Liver (tissue), 9 donors: Measurements from ENCODE around the gene BHLHE40. TPM values are rescaled to one million over a fixed set of nuclear protein-coding genes. Genes with fewer than 3 reads are reported as not detected.

Experiments
- DNase-seq: peaks from one replicate; pipeline ENCODE4 v3.0.0-alpha.2; 2017; ENCODE audit warnings: low spot score
- H3K27ac ChIP-seq, 2 donors: one replicate each; pipeline ENCODE4 v1.7.0; 2013; ENCODE audit warnings: inconsistent platforms in 2 of 2, low read length in 2 of 2, control low read depth in 1 of 2, low read depth in 1 of 2, mild to moderate bottlenecking in 1 of 2
- H3K27me3 ChIP-seq, 4 donors: one replicate each; pipeline versions ENCODE4 v1.6.1 to v1.7.0; 2013; ENCODE audit warnings: low read length in 3 of 4, inconsistent platforms in 1 of 4, mild to moderate bottlenecking in 1 of 4, moderate library complexity in 1 of 4; ENCODE audit not compliant: control insufficient read depth in 4 of 4, insufficient read depth in 4 of 4
- H3K36me3 ChIP-seq, 4 donors: one replicate each; pipeline versions ENCODE4 v1.6.1 to v1.7.0; 2013; ENCODE audit warnings: low read length in 3 of 4, mild to moderate bottlenecking in 3 of 4, low read depth in 1 of 4, moderate library complexity in 1 of 4; ENCODE audit not compliant: control insufficient read depth in 4 of 4, insufficient read depth in 3 of 4
- H3K4me1 ChIP-seq, 4 donors: one replicate each; pipeline versions ENCODE4 v1.6.1 to v1.7.0; 2013; ENCODE audit warnings: low read length in 3 of 4, mild to moderate bottlenecking in 3 of 4, moderate library complexity in 1 of 4; ENCODE audit not compliant: control insufficient read depth in 4 of 4, insufficient read depth in 4 of 4
- H3K4me3 ChIP-seq, 3 donors: one replicate each; pipeline versions ENCODE4 v1.6.1 to v1.7.0; 2013; ENCODE audit warnings: low read length in 3 of 3, control low read depth in 1 of 3, low read depth in 1 of 3, mild to moderate bottlenecking in 1 of 3
- H3K9ac ChIP-seq, 2 donors: one replicate each; pipeline ENCODE4 v1.7.0; 2013; ENCODE audit warnings: low read length in 2 of 2, mild to moderate bottlenecking in 2 of 2, moderate library complexity in 2 of 2, control low read depth in 1 of 2, low read depth in 1 of 2
- H3K9me3 ChIP-seq, 4 donors: one replicate each; pipeline versions ENCODE4 v1.6.1 to v1.7.0; 2013; ENCODE audit warnings: low read length in 3 of 4; ENCODE audit not compliant: control insufficient read depth in 4 of 4
- EGR1 ChIP-seq, 2 donors: IDR thresholded peaks; 2 replicates each; pipeline ENCODE4 v1.6.1; 2016 to 2018; ENCODE audit warnings: antibody characterized with exemption in 2 of 2, low read depth in 2 of 2
- FOXA1 ChIP-seq: IDR thresholded peaks from 2 replicates; pipeline ENCODE4 v1.6.1; 2016; ENCODE audit warnings: antibody characterized with exemption
- FOXA2 ChIP-seq: IDR thresholded peaks from 2 replicates; pipeline ENCODE4 v1.6.1; 2016; ENCODE audit warnings: antibody characterized with exemption
- GABPA ChIP-seq, 2 donors: IDR thresholded peaks in 1 of 2; conservative IDR thresholded peaks in 1 of 2; 2 replicates each; pipeline ENCODE4 v1.6.1; 2016; ENCODE audit warnings: antibody characterized with exemption in 2 of 2, mild to moderate bottlenecking in 1 of 2, moderate library complexity in 1 of 2
- JUND ChIP-seq, 2 donors: IDR thresholded peaks; 2 replicates each; pipeline ENCODE4 v1.6.1; 2016; ENCODE audit warnings: antibody characterized with exemption in 2 of 2
- MAX ChIP-seq: IDR thresholded peaks from 2 replicates; pipeline ENCODE4 v1.6.1; 2016; ENCODE audit warnings: antibody characterized with exemption
- NR2F2 ChIP-seq: IDR thresholded peaks from 2 replicates; pipeline ENCODE4 v1.6.1; 2016; ENCODE audit warnings: antibody characterized with exemption
- RAD21 ChIP-seq, 2 donors: IDR thresholded peaks; 2 replicates each; pipeline ENCODE4 v1.6.1; 2016; ENCODE audit warnings: antibody characterized with exemption in 2 of 2, mild to moderate bottlenecking in 2 of 2
- SP1 ChIP-seq: IDR thresholded peaks from 2 replicates; pipeline ENCODE4 v1.6.1; 2018; ENCODE audit warnings: antibody characterized with exemption, mild to moderate bottlenecking
- TAF1 ChIP-seq: conservative IDR thresholded peaks from 2 replicates; pipeline ENCODE4 v1.6.1; 2016; ENCODE audit warnings: antibody characterized with exemption, mild to moderate bottlenecking
- WGBS: extraction: QIAGEN DNeasy Blood & Tissue Kit; methylation state at CpG from one replicate; pipeline ENCODE4 v1.1.7; 2013; 5-methylcytosine and 5-hydroxymethylcytosine counted together
- polyA plus RNA-seq, 2 donors: library from polyadenylated mRNA; stranded (reverse) in 1 of 2; unstranded in 1 of 2; fragments of 200-250 nt in 1 of 2; fragments of >200 nt in 1 of 2; fragmentation: Nextera tagmentation in 1 of 2; extraction: Ambion mirVana in 1 of 2; gene quantifications; one replicate each; pipeline versions ENCODE4 v1.2.1 to v1.2.3, GENCODE V29; 2013 to 2015
- total RNA-seq, 2 donors: library from RNA; depleted of rRNA; stranded (reverse); fragments of >200 nt; gene quantifications; one replicate each; pipeline ENCODE4 v1.2.3, GENCODE V29; 2014
- TF ChIP-seq, protein P1 (sequence below): IDR thresholded peaks from 2 replicates; pipeline ENCODE4 v1.6.1; 2016; ENCODE audit warnings: antibody characterized with exemption
- TF ChIP-seq, protein P2 (sequence below): IDR thresholded peaks from 2 replicates; pipeline ENCODE4 v1.6.1; 2016; ENCODE audit warnings: antibody characterized with exemption, mild to moderate bottlenecking
- TF ChIP-seq, protein P3 (sequence below): fragments of 150-350 bp; IDR thresholded peaks from 2 replicates; pipeline ENCODE4 v1.5.1; 2017; ENCODE audit warnings: improper control_type of control experiment, low read depth, low read length; ENCODE audit not compliant: missing input control
- donor health status: healthy.
- donor health status: healthy.
- donor health status: healthy.
- donor health status: healthy.
- donor health status: healthy.

BHLHE40 gene
- total and polyA plus RNA-seq, 4 donors = 8.2 to 28.4 (median 18.0) TPM

DNA sequence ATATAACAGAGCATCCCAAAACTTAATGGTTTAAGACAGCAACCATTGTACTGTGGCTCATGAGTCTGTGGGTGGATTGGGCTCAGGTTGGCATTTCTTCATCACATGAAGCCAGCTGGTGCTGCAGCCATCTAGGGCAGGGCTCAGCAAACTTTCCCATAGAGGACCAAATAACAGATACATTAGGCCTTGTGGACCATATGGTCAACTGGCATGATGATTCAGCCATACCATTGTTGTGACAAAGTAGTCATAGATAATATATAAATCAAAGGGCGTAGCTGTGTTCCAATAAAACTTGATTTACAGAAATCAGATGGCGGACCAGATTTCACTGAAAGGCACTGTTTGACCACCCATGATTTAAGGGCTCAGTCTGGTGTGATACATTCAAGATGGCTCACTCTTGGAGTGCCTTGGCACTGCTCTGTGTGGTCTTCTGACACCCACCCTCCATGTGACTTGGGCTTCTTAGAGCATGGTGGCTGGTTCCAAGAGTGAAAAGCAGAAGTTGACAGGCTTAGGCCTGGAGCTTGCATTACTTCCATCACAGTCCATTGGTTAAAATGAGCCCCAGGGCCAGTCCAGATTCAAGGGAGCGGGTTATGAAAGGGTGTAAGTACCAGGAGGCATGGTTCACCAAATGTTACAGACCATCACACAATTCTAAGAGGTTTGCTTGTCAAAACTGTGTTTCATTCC, 40.8 kb upstream of the BHLHE40 start:
- Histone ChIP-seq H3K9me3 (no peaks in the 10 kb centered on the region), H3K4me3 (no peak overlapping the region), H3K4me1 (no peaks in the 10 kb centered on the region), H3K9ac (no peak overlapping the region), H3K36me3 (no peaks in the 10 kb centered on the region), H3K27me3 (no peaks in the 10 kb centered on the region), H3K27ac (no peak overlapping the region)
- 97% methylated on average over 3 of the region's 3 CpGs for WGBS
- DNase-seq = no peak
- TF ChIP-seq NR2F2 (no peak), MAX (no peak), EGR1 (IDR thresholded peaks at IDR 0.05; ENCODE audit: low read depth in 2 of 2) (no peak), JUND (IDR thresholded peaks at IDR 0.05) (no peak), FOXA2 (no peak), TAF1 (no peak), RAD21 (IDR thresholded peaks at IDR 0.05) (no peak), SP1 (no peak), GABPA (IDR thresholded peaks at IDR 0.05 in 1 of 2, conservative IDR thresholded peaks at IDR 0.05 in 1 of 2) (no peak)
- TF ChIP-seq, protein P1, sequence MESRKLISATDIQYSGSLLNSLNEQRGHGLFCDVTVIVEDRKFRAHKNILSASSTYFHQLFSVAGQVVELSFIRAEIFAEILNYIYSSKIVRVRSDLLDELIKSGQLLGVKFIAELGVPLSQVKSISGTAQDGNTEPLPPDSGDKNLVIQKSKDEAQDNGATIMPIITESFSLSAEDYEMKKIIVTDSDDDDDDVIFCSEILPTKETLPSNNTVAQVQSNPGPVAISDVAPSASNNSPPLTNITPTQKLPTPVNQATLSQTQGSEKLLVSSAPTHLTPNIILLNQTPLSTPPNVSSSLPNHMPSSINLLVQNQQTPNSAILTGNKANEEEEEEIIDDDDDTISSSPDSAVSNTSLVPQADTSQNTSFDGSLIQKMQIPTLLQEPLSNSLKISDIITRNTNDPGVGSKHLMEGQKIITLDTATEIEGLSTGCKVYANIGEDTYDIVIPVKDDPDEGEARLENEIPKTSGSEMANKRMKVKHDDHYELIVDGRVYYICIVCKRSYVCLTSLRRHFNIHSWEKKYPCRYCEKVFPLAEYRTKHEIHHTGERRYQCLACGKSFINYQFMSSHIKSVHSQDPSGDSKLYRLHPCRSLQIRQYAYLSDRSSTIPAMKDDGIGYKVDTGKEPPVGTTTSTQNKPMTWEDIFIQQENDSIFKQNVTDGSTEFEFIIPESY = no peak
- TF ChIP-seq, protein P2, sequence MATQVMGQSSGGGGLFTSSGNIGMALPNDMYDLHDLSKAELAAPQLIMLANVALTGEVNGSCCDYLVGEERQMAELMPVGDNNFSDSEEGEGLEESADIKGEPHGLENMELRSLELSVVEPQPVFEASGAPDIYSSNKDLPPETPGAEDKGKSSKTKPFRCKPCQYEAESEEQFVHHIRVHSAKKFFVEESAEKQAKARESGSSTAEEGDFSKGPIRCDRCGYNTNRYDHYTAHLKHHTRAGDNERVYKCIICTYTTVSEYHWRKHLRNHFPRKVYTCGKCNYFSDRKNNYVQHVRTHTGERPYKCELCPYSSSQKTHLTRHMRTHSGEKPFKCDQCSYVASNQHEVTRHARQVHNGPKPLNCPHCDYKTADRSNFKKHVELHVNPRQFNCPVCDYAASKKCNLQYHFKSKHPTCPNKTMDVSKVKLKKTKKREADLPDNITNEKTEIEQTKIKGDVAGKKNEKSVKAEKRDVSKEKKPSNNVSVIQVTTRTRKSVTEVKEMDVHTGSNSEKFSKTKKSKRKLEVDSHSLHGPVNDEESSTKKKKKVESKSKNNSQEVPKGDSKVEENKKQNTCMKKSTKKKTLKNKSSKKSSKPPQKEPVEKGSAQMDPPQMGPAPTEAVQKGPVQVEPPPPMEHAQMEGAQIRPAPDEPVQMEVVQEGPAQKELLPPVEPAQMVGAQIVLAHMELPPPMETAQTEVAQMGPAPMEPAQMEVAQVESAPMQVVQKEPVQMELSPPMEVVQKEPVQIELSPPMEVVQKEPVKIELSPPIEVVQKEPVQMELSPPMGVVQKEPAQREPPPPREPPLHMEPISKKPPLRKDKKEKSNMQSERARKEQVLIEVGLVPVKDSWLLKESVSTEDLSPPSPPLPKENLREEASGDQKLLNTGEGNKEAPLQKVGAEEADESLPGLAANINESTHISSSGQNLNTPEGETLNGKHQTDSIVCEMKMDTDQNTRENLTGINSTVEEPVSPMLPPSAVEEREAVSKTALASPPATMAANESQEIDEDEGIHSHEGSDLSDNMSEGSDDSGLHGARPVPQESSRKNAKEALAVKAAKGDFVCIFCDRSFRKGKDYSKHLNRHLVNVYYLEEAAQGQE = no peak

DNA sequence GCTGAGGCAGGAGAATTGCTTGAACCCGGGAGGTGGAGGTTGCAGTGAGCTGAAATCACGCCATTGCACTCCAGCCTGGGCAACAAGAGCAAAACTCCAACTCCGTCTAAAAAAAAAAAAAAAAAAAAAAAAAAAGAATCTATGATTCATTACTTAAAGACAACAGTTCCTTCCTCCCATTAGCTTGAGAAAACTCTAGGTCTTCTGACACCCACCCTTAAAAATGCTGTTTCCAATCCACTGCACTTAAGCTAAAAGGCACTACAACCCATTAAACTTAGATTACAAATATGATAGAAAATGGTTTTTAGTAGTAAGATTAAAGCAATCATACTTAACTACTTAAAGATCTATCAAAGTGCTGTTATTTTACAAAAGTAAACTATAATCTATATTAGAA, 40.0 kb upstream of the BHLHE40 start:
- Histone ChIP-seq H3K27me3 (no peaks in the 10 kb centered on the region), H3K27ac (no peak overlapping the region), H3K36me3 (no peaks in the 10 kb centered on the region), H3K4me1 (no peaks in the 10 kb centered on the region), H3K9ac (no peak overlapping the region), H3K4me3 (no peak overlapping the region), H3K9me3 (no peaks in the 10 kb centered on the region)
- WGBS = 91% methylated on average over 3 of the region's 3 CpGs
- TF ChIP-seq, protein P3, sequence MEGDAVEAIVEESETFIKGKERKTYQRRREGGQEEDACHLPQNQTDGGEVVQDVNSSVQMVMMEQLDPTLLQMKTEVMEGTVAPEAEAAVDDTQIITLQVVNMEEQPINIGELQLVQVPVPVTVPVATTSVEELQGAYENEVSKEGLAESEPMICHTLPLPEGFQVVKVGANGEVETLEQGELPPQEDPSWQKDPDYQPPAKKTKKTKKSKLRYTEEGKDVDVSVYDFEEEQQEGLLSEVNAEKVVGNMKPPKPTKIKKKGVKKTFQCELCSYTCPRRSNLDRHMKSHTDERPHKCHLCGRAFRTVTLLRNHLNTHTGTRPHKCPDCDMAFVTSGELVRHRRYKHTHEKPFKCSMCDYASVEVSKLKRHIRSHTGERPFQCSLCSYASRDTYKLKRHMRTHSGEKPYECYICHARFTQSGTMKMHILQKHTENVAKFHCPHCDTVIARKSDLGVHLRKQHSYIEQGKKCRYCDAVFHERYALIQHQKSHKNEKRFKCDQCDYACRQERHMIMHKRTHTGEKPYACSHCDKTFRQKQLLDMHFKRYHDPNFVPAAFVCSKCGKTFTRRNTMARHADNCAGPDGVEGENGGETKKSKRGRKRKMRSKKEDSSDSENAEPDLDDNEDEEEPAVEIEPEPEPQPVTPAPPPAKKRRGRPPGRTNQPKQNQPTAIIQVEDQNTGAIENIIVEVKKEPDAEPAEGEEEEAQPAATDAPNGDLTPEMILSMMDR = no peak
- no peak for TF ChIP-seq GABPA (IDR thresholded peaks at IDR 0.05 in 1 of 2, conservative IDR thresholded peaks at IDR 0.05 in 1 of 2)
- no peak for TF ChIP-seq TAF1
- no peak for TF ChIP-seq FOXA1
- no peak for TF ChIP-seq RAD21 (IDR thresholded peaks at IDR 0.05)
- TF ChIP-seq JUND (IDR thresholded peaks at IDR 0.05) = no peak
- TF ChIP-seq, protein P2 = no peak
- TF ChIP-seq NR2F2 = no peak
- no peak for DNase-seq
